ENCODE results near the gene DEPDC5.

DNA sequence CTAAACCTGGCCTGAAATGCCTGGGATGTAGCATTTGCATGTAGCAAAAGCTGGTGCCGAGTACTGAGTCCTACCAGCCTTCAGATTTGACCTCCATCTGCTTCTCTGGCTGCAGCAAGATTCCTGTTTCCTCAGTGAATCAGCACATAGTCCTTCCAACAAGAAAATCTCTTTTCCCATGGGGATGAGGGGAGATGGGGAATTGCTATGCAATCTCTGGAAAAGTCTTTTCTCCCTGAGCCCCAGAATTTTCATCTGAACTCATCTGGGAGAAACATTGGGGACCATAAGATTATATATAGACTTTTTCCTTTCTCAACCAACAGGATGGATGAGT lies 158.6 kb downstream of the DEPDC5 start:
- TF ChIP-seq POLR2A (IDR thresholded peaks at IDR 0.05; ENCODE audit: low read depth, low read length): no peak
- TF ChIP-seq TAF1 (IDR thresholded peaks at IDR 0.05; ENCODE audit: borderline replicate concordance, low read depth, low read length): no peak
- TF ChIP-seq POLR2AphosphoS5 (IDR thresholded peaks at IDR 0.05; ENCODE audit: low read depth, low read length): no peak
